IPS-20b (cell line): ENCODE results near the gene SMYD3.

ENCODE experiments used
- H3K27ac ChIP-seq: one replicate; pipeline ENCODE4 v1.5.1; 2013; ENCODE audit warnings: low read length
- H3K27me3 ChIP-seq: 2 replicates; pipeline ENCODE4 v1.6.1; 2013; ENCODE audit warnings: mild to moderate bottlenecking, low read length, inconsistent platforms; ENCODE audit not compliant: insufficient read depth
- H3K36me3 ChIP-seq: 2 replicates; pipeline ENCODE4 v1.6.1; 2013; ENCODE audit warnings: low read depth, mild to moderate bottlenecking, inconsistent platforms, low read length, moderate library complexity; ENCODE audit not compliant: insufficient read depth
- H3K4me1 ChIP-seq: 2 replicates; pipeline ENCODE4 v1.6.1; 2013; ENCODE audit warnings: mild to moderate bottlenecking, control low read depth, inconsistent platforms, low read length, moderate library complexity; ENCODE audit not compliant: insufficient read depth
- H3K4me3 ChIP-seq: 2 replicates; pipeline ENCODE4 v1.5.1; 2013; ENCODE audit warnings: mild to moderate bottlenecking, low read length, inconsistent platforms
- H3K9ac ChIP-seq: 2 replicates; pipeline ENCODE4 v1.6.1; 2013; ENCODE audit warnings: low read depth, mild to moderate bottlenecking, inconsistent platforms, low read length, moderate library complexity
- H3K9me3 ChIP-seq: 2 replicates; pipeline ENCODE4 v1.6.1; 2013; ENCODE audit warnings: mild to moderate bottlenecking, low read depth, low read length, inconsistent platforms; ENCODE audit not compliant: insufficient read depth

Gene SMYD3

DNA sequence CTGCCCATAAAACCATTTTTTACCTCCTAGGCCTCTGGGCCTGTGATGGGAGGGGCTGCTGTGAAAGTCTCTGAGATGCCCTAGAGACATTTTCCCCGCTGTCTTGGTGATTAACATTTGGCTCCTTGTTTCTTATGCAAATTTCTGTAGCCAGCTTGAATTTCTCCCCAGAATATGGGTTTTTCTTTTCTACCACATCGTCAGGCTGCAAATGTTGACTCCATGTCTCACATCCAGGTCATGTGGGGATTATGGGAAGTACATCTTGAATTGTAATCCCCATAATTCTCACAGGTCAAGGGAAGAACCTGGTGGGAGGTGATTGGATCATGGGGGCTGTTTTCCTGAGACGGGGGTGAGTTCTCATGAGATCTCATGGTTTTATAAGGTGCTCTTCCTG is 603.2 kb downstream of the SMYD3 start:
- no peak overlapping the region for H3K9ac ChIP-seq
- no peak overlapping the region for H3K4me3 ChIP-seq
- H3K27me3 ChIP-seq, result no peaks in the 10 kb centered on the region
- no peaks in the 10 kb centered on the region for H3K36me3 ChIP-seq
- H3K9me3 ChIP-seq, result peaks cover 20% of the 10 kb centered on the region
- no peaks in the 10 kb centered on the region for H3K4me1 ChIP-seq
- no peak overlapping the region for H3K27ac ChIP-seq

DNA sequence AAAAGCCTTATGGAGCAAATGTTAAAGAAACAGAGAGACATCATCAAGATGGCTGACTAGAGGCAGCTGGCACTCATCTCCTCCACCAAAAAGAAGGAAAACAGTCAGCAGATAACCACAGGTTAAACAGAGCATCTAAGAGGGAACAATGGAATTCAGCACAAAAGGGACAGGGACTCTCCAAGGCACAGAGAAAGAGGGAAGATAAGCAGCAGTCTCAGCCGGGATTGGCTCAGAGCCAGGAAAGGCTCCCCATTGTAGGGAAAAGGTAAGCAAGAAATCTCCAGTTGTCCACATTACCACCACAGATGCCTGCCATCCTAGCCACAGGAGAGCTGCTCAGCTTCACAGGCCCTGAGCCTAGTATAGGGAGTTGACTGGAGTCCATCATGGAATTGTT is 605.5 kb downstream of the SMYD3 start:
- Histone ChIP-seq H3K36me3 (no peaks in the 10 kb centered on the region), H3K9ac (no peak overlapping the region), H3K27me3 (no peaks in the 10 kb centered on the region), H3K9me3 (peaks cover 20% of the 10 kb centered on the region), H3K4me1 (no peaks in the 10 kb centered on the region), H3K27ac (no peak overlapping the region), H3K4me3 (no peak overlapping the region)

DNA sequence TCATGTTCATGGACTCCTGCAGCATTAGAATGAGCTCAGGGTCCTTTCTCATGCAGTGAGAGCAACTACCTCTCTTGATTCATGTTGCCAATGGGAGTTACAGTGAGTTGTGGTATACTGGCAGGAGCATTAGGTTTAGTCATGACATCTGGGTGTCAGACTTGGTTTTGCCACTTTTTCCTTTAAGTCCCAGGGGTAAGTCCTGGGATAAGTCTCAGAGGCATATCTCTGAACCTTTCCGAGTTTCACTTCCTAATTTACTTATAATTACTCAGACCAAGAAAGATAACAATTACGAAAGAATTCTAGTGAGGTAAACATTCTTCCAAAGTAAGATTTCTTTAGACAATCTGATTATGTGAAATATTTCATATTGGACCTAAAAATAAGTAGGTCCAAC is 606.0 kb downstream of the SMYD3 start:
- H3K36me3 ChIP-seq, result no peaks in the 10 kb centered on the region
- H3K27ac ChIP-seq, result no peak overlapping the region
- H3K9ac ChIP-seq, result no peak overlapping the region
- H3K4me3 ChIP-seq, result no peak overlapping the region
- H3K9me3 ChIP-seq, result peaks cover 20% of the 10 kb centered on the region
- no peaks in the 10 kb centered on the region for H3K27me3 ChIP-seq
- H3K4me1 ChIP-seq, result no peaks in the 10 kb centered on the region

DNA sequence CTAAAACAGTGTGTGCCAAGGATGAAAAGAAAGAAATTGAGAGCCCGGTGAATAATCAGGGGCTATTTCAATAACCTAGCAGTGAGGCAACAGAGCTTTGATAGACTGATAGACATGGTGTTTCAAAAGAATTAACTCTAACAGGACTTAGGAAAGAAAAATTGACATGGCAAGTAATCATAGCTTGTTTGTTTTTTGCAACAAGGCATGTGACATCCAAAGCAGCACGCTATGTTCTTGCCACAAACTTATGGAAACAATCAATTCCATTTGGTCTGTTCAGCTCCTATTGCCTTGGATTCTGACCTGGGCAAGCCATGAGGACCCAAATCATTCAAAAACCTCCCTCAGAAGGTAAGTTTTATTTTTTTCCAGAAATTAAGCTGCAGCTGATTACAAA is 608.5 kb downstream of the SMYD3 start:
- Histone ChIP-seq H3K4me3 (no peak overlapping the region), H3K27ac (no peak overlapping the region), H3K9me3 (peaks cover 12% of the 10 kb centered on the region; the same call in 1 of the 2 replicates), H3K36me3 (no peaks in the 10 kb centered on the region), H3K4me1 (no peaks in the 10 kb centered on the region), H3K9ac (no peak overlapping the region), H3K27me3 (no peaks in the 10 kb centered on the region)

DNA sequence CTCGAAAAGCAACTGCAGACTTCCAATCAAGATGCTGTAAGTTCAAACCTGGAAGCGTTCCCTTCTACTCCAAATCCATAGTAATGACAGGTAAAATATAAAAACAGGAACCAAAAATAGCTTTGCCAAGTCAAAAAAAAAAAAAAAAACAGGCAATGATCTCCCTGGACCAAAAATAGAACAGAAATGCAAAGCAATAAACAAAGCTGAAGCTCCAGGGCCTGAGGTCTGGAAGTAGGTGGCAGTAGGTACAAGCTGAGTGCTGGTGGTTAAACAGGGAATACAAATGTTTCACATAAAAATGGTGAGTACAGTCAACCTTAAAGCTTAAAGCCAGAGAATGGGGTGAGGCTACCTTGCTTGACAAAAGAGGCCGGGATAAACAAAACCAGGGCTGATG is 610.8 kb downstream of the SMYD3 start:
- Histone ChIP-seq H3K9me3 (peaks cover 5% of the 10 kb centered on the region; the same call in 1 of the 2 replicates), H3K9ac (no peak overlapping the region), H3K36me3 (no peaks in the 10 kb centered on the region), H3K4me3 (no peak overlapping the region), H3K4me1 (no peaks in the 10 kb centered on the region), H3K27ac (no peak overlapping the region), H3K27me3 (no peaks in the 10 kb centered on the region)

DNA sequence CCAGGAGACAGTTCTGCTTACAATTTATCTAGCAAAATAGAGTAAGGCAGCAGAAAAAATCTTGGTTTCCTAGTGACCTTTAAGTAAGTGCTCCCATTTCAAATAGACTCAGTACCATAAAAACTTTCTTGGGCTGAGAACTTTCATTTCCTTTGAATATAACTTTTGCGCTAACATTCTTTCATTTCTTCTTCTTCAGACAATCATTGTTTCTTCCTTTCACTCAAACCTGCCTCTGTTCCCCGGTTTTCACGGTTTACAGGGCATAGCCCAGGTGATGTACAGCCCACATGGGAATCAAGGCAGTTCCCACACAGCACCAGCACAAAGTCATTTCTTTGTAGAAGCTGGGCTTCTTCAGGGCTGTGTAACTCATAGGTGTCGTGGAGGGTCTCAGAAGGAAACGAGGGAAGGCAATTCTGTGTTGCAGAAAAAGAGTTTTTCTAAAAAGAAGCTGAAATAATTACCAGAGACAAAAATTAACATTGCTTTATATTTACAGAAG is 611.6 kb downstream of the SMYD3 start:
- H3K27me3 ChIP-seq, result no peaks in the 10 kb centered on the region
- H3K9ac ChIP-seq, result no peak overlapping the region
- H3K27ac ChIP-seq, result no peak overlapping the region
- no peak overlapping the region for H3K4me3 ChIP-seq
- peaks cover 5% of the 10 kb centered on the region; the same call in 1 of the 2 replicates for H3K9me3 ChIP-seq
- H3K36me3 ChIP-seq, result no peaks in the 10 kb centered on the region
- no peaks in the 10 kb centered on the region for H3K4me1 ChIP-seq

DNA sequence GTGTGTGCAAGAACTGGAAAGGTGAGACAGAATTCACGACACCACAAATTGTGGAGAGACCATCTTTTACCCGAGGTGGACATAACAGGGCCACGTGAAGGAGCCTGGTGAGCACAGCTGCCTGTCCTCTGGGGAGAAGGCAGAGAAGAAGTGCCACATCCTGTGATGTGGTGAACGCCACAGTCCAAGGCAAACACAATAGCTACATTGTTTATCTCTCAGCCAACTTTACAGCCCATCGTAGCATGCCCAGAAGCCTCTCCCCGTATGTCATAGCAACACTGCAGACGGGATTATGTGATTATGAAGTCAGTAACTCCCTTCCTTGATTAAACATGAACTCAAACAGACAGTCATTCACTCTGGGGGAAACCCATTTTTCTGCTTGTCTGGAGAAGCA is 612.2 kb downstream of the SMYD3 start:
- Histone ChIP-seq H3K4me3 (no peak overlapping the region), H3K9ac (no peak overlapping the region), H3K36me3 (no peaks in the 10 kb centered on the region), H3K9me3 (peaks cover 5% of the 10 kb centered on the region; the same call in 1 of the 2 replicates), H3K4me1 (no peaks in the 10 kb centered on the region), H3K27me3 (no peaks in the 10 kb centered on the region), H3K27ac (no peak overlapping the region)

DNA sequence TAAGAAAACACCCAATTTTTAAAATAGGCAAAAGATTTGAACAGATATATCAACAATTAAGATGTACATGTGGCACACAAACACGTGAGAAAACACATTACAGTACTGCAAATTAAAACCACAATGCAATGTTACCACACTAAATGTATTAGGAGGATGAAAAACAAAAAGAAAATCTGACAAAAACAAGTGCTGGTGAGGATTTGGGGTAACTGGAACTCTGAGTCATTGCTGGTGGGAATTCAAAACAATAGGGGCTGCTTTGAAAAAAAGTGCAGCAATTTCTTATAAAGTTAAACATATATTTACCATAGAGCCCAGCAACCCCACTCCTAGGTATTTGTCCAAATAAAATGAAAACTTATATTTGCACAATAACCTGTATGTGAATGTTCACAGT is 614.1 kb downstream of the SMYD3 start:
- Histone ChIP-seq H3K27ac (no peak overlapping the region), H3K27me3 (no peaks in the 10 kb centered on the region), H3K4me1 (no peaks in the 10 kb centered on the region), H3K9ac (no peak overlapping the region), H3K36me3 (no peaks in the 10 kb centered on the region), H3K9me3 (peaks cover 5% of the 10 kb centered on the region; the same call in 1 of the 2 replicates), H3K4me3 (no peak overlapping the region)

DNA sequence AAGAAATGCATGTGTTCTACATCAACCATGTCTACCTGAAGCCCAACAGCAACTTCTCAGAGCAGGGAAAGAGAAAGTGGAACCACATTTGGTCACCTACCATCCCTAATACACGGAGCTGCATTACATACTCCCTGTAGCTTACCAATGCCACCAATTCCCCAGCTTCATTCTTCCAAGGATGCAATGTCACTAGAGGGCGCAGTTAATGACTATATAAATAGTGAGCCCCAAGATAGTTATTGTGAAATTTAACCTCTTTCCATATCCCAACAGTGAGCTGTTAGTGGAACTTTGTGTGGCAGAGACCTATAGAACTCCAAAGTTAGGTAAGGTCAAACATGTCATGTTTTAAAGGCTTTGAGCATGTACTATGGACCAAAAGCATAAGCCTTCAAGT is 618.3 kb downstream of the SMYD3 start:
- peaks cover 5% of the 10 kb centered on the region; the same call in 1 of the 2 replicates for H3K9me3 ChIP-seq

DNA sequence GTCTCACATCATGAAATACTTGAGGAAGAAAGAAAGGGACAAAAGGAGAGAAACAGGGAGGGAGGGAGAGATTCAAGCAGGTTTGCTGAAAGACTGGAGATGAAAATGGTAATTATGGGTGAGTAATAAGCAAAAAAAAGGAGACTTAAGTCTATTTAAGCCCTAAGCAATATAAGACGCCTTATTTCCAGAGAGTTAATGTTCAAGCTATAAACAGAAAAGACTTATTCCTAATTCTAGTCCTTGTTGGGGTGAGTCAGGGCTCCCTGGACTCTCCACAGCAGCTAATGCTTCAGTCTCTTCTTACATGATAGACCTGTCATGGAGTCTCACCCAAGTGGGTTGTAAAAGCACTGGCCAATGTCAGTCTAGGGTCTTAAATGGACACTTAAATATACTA is 619.2 kb downstream of the SMYD3 start:
- no peak overlapping the region for H3K27ac ChIP-seq
- no peaks in the 10 kb centered on the region for H3K4me1 ChIP-seq
- no peak overlapping the region for H3K9ac ChIP-seq
- H3K4me3 ChIP-seq, result no peak overlapping the region
- H3K36me3 ChIP-seq, result no peaks in the 10 kb centered on the region
- no peaks in the 10 kb centered on the region; the same call in 1 of the 2 replicates for H3K9me3 ChIP-seq
- H3K27me3 ChIP-seq, result no peaks in the 10 kb centered on the region

More for the DNA sequence above, 618.3 kb downstream of the SMYD3 start:
- H3K4me1 ChIP-seq, result no peaks in the 10 kb centered on the region
- no peaks in the 10 kb centered on the region for H3K36me3 ChIP-seq
- no peak overlapping the region for H3K9ac ChIP-seq
- H3K4me3 ChIP-seq, result no peak overlapping the region
- no peaks in the 10 kb centered on the region for H3K27me3 ChIP-seq
- H3K27ac ChIP-seq, result no peak overlapping the region

DNA sequence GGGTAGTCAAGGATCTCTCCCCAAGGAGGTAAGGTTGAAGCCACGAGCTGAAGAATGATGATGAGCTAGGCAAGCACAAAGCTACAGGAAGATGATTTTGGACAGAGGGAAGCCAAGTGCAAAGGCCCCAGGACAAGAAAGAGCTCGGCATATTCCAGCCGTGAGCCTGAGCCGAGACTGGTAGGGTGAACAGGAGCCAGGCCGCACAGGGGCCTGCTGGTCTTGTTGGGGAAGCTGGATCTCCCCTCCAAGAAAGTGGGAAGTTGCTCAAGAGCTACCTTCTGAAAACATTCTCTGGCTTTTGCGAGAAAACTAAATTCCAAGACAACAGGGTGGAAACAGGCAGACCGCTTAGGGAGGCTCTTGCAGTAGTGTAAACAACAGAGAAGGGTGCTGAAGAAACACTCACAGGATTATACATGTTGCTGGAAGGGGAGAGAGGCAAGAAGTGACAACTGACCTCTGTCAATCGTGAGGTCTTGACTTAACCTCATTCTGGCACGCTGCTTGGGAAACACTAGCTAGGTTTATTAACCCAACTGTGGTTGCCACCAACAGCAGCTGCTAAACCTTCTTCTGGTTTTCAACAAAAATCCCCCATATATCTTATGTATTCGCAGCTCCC is 625.2 kb downstream of the SMYD3 start:
- H3K27ac ChIP-seq, result no peak overlapping the region
- no peaks in the 10 kb centered on the region for H3K27me3 ChIP-seq
- H3K4me1 ChIP-seq, result no peaks in the 10 kb centered on the region
- H3K9me3 ChIP-seq, result no peaks in the 10 kb centered on the region
- no peak overlapping the region for H3K9ac ChIP-seq
- no peak overlapping the region for H3K4me3 ChIP-seq
- H3K36me3 ChIP-seq, result no peaks in the 10 kb centered on the region

DNA sequence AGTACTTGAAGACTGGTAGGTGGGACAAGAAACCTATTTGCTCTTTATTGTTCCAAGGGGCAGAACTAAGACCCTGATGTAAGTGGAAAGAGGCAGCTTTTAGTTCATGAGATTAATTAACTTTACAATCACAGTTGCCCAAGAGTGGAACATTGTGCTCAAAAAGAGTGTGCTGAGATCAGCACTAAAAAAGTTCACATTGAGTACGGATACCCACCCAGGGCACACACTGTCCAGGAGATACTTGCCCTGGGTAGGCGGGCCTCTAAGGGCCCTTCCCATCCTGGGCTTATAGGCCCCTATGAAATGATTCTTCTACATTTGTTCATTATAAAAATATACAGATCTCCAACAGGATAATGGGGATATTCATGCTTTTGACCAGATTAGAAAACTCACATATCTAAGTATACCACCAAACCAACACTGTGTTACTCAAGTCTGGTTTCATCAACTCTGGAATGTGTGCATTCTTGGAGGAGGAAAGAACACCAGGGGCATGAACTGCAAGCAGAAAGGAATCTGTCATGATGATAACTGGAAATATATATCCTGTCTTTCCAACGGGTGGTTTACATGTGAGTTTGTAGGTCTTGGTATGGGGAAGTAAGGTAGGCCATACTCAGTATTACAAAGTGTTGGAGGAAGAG is 626.2 kb downstream of the SMYD3 start:
- no peak overlapping the region for H3K27ac ChIP-seq
- H3K4me3 ChIP-seq, result no peak overlapping the region
- H3K27me3 ChIP-seq, result no peaks in the 10 kb centered on the region

More for the DNA sequence above, 626.2 kb downstream of the SMYD3 start:
- H3K36me3 ChIP-seq, result no peaks in the 10 kb centered on the region
- no peaks in the 10 kb centered on the region for H3K4me1 ChIP-seq
- no peaks in the 10 kb centered on the region for H3K9me3 ChIP-seq
- no peak overlapping the region for H3K9ac ChIP-seq
